Effector CD8-positive, alpha-beta T cell (primary cell): ENCODE data around the gene KRTAP10-11.
"Not testable (repeated sequence)": the region's sequence is repeated elsewhere in the genome, so short reads cannot be mapped to it uniquely, and the experiment has no call there.

Experiments used
- DNase-seq: peaks from one replicate; lab custom pipeline; 2025; lab: John Stamatoyannopoulos, UW
- total RNA-seq, 4 experiments: gene quantifications; one replicate each; lab custom pipeline; 2026; lab: John Stamatoyannopoulos, UW

The KRTAP10-11 gene
- 0 reads per million in 4 experiments for total RNA-seq

- not testable (repeated sequence) for DNase-seq
Measured at GRCh38 chr21:44646366-44647221, at the start of gene KRTAP10-11. Gene KRTAP10-11, plus strand, starts transcription at chr21:44646414. Its CDS starts 45 bp downstream, at chr21:44646459.

- no peak for DNase-seq
Measured at GRCh38 chr21:44598061-44598460, 48.2 kb upstream of the KRTAP10-11 start.

GRCh38 chr21:44599264-44600029 lies 46.8 kb upstream of the KRTAP10-11 start:
- no peak for DNase-seq

GRCh38 chr21:44600118-44600978 lies 45.9 kb upstream of the KRTAP10-11 start, which contains the start of gene KRTAP10-7:
Gene KRTAP10-7, plus strand, starts transcription at chr21:44600597. Its CDS starts 25 bp downstream, at chr21:44600622.
- not testable (repeated sequence) for DNase-seq

GRCh38 chr21:44601091-44601490 lies 45.1 kb upstream of the KRTAP10-11 start:
- not testable (repeated sequence) for DNase-seq

- no peak for DNase-seq
Measured at GRCh38 chr21:44601596-44602462, 44.4 kb upstream of the KRTAP10-11 start.

- DNase-seq: no peak
Measured at GRCh38 chr21:44602463-44602850, 43.8 kb upstream of the KRTAP10-11 start.

- DNase-seq: no peak
Measured at GRCh38 chr21:44603109-44603875, 42.9 kb upstream of the KRTAP10-11 start.

- no peak for DNase-seq
Measured at GRCh38 chr21:44603911-44604310, 42.3 kb upstream of the KRTAP10-11 start.

- no peak for DNase-seq
Measured at GRCh38 chr21:44606495-44606894, 39.7 kb upstream of the KRTAP10-11 start.

- no peak for DNase-seq
Measured at GRCh38 chr21:44609193-44609592, 37.0 kb upstream of the KRTAP10-11 start.

- DNase-seq: not testable (repeated sequence)
Measured at GRCh38 chr21:44610157-44610843, 35.9 kb upstream of the KRTAP10-11 start.

- DNase-seq: no peak
Measured at GRCh38 chr21:44611551-44611950, 34.7 kb upstream of the KRTAP10-11 start.

- no peak for DNase-seq
Measured at GRCh38 chr21:44612029-44612486, 34.2 kb upstream of the KRTAP10-11 start, which contains the start of gene KRTAP10-8. Gene KRTAP10-8, plus strand, starts transcription at chr21:44612079. Its CDS starts 22 bp downstream, at chr21:44612101.

GRCh38 chr21:44612669-44613229 lies 33.5 kb upstream of the KRTAP10-11 start:
- DNase-seq: no peak

GRCh38 chr21:44613386-44614155 lies 32.6 kb upstream of the KRTAP10-11 start:
- no peak for DNase-seq

- DNase-seq: no peak
Measured at GRCh38 chr21:44614161-44614631, 32.0 kb upstream of the KRTAP10-11 start.

GRCh38 chr21:44614961-44615391 lies 31.2 kb upstream of the KRTAP10-11 start:
- DNase-seq: no peak
